D721Med (cell line): Measurements from ENCODE around the gene RFX6.

Experiments used
- DNase-seq: peaks from one replicate; pipeline ENCODE4 v3.0.0; 2011; ENCODE audit warnings: low spot score; ENCODE audit not compliant: insufficient read length
- FAIRE-seq: peaks from 2 replicates; lab custom pipeline; 2011; peaks lifted over from hg19 to GRCh38; lab: Jason Lieb, UNC
- TF ChIP-seq, protein P1 (sequence below): IDR thresholded peaks from 2 replicates; pipeline ENCODE4 v1.5.1; 2012; ENCODE audit warnings: mild to moderate bottlenecking, control low read depth; ENCODE audit not compliant: insufficient read depth; ENCODE audit errors: missing control alignments

Gene RFX6

DNA sequence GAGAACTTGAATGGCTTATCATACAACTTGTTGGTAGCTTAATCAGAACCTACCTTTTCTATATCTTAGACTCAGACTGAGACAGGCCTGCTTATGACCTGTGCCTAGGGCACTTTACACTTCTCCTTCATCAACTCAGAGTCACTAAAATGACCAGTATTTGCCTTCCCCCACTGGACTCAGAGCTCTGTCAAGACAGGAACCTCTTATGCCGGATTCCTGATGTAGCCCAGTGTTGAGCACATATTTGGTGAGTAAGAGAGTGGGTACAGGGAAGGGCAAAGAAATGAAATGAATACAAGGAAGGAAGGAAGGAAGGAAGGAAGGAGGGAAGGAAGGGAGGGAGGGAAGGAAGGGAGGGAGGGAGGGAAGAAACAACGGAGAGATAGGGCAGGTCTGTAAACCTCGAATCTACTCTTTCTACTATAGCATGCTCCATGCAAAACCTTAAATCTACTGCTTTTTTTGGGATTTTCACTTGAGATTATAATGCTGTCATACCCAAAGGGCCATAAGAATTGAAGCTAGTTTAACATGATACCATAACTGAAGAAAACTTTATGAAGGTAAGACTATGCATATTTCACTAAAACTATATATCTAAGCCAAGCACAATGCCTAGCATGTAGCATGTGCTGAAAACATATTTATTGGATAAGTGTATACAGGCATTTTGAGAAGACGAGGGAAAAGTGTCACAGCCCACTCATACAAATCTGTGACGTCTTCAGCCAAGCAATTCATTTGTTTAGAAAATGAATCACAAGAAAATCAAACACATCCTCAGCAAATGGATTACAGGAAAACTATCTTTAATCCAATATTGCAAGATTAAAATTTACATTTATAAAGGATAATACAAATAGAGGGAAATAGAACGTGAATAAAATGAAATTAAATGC lies 89.9 kb downstream of the RFX6 start:
- TF ChIP-seq, protein P1, sequence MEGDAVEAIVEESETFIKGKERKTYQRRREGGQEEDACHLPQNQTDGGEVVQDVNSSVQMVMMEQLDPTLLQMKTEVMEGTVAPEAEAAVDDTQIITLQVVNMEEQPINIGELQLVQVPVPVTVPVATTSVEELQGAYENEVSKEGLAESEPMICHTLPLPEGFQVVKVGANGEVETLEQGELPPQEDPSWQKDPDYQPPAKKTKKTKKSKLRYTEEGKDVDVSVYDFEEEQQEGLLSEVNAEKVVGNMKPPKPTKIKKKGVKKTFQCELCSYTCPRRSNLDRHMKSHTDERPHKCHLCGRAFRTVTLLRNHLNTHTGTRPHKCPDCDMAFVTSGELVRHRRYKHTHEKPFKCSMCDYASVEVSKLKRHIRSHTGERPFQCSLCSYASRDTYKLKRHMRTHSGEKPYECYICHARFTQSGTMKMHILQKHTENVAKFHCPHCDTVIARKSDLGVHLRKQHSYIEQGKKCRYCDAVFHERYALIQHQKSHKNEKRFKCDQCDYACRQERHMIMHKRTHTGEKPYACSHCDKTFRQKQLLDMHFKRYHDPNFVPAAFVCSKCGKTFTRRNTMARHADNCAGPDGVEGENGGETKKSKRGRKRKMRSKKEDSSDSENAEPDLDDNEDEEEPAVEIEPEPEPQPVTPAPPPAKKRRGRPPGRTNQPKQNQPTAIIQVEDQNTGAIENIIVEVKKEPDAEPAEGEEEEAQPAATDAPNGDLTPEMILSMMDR, result no peak
- DNase-seq, result no peak
- no peak for FAIRE-seq

DNA sequence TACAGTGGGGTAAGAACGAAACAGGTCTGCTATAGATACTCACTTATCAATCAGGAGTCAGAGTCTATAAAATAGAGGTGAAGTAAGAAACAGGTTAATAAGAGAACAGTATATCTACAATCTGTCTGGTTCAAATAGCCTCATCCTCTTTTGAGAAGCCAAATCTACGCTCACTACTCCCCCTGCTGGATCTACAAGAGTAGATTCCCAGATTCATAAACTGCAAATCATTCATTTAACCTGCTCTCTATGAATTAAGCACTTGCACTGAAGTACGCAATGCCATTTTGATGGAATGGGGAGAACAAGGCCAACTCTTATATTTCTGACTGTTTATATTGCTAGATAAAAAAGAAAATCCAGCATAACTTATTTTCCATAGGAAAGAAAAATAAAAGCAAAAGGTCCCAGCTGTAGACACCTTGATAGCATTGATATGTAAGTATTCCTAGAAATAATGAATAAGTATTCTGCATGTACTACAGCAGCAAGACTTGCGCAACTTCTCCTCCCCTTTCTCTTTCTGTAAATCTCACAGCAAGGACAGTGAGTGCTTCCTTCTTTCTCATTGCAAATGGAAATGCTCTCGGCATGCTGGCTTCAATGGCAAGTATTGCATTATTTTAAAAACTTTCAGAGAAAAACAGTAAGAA lies 92.3 kb downstream of the RFX6 start:
- FAIRE-seq (peak; percentile 66), DNase-seq (peak; percentile 17)
- TF ChIP-seq, protein P1, result peak; percentile 64

DNA sequence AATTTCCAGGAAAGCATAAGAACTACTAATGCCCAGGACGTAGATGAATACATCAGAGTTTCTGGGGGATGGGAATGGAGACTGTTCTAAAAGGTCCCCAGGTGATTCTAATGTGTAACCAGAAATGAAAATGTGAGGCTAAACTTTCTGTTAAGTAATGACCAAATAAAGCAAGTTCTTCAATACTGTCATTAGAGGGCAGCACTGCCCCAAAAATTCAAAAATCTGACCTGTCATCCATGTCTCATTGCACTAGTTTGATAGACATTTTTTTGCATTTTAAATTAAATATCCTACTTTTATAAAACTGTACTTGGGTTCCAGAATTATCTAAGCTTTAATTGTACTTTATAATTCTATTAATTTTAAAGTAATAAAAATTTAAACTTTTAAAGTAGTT lies 94.9 kb downstream of the RFX6 start:
- DNase-seq (no peak), FAIRE-seq (no peak)
- TF ChIP-seq, protein P1, result peak; percentile 78

DNA sequence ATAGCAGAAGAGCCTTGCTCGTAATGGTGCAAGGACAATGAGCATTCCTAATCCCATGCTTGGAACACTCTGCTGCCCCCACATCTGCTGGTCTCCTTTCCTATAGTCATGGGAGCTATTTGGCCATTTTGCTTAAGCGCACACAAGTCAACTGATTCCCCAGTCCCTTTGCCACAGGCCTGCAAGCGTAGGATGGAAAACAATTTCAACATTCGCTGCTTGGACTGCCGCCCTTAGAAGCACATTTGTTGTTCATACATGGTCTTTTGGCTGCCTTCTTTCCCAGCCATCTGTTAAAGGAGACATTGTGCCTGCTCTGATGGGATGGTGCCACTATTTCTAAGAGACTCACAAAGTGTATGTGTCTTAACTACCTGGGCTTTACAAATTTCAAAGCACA lies 96.9 kb downstream of the RFX6 start:
- no peak for FAIRE-seq
- no peak for DNase-seq
- TF ChIP-seq, protein P1, result no peak

DNA sequence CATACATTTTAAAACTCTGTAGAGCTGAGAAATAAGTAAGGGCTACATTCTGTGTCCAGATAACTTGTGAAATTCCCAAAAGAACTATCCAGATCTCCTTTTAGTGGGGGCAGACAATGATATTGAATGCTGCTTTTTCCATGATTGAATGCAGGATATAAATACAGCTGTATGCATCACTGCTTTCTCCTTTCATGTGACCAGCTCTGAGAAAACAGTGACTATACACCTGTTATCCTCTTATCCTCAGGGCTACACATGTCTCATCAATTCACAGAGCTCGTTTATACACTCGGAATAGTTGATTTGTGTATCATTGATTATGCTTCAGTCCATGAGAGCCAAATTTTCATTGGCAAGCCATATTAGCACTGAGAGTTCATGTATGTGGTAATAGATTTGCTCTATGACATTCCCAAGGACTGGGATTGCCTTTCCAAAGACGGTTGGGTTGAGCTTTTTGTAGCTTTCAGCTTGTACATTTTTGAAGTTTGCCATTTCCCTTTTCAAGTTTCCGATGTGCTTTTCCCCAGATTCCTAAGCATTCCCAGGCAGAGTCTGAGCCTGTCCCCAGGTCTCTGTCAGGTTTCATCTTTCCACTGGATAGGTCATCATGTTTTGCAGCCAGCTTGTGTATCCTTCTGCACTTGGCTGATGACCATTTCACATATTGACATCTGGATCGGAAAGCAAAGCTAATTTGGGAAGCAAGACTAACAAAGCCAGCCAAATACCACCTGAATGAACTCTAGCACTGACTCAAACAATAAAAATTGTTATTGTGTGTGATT lies 97.7 kb downstream of the RFX6 start:
- TF ChIP-seq, protein P1, result no peak
- no peak for FAIRE-seq
- DNase-seq, result no peak

DNA sequence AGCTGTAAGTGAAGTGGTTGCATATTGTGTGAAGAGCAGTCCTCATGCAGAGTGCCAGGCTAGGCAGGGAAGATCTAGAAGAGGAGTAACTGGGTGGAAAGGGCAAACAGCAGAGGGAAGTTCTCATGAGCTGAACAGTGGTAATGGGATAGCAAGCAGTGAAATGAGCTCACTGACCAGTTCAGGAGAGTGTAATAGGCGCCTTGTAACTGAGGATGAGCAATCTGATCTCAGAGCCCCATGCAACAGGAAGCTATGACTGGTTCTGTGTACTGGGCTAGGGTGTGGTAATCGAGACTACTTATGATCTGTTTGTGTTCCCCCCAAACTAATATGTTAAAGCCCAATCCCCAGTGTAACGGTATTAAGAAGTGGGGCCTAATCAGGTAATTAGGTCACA lies 98.6 kb downstream of the RFX6 start:
- TF ChIP-seq, protein P1, result no peak
- FAIRE-seq, result no peak

More for the DNA sequence above, 98.6 kb downstream of the RFX6 start:
- no peak for DNase-seq
